DLD1 (cell line): ENCODE data around the gene NUPR1.
"Not testable (repeated sequence)": the region's sequence is repeated elsewhere in the genome, so short reads cannot be mapped to it uniquely, and the experiment has no call there.

Experiments
- in situ Hi-C: cut with HindIII; loops from 2 replicates; pipeline ENCODE4 v1.10.0; 2017; ENCODE audit warnings: low sequenced_read_pairs

NUPR1 gene

GRCh38 chr16:28500476-28501180 lies 38.1 kb downstream of the NUPR1 start:
- in situ Hi-C loops: not testable (repeated sequence)

- in situ Hi-C loops: no loop called here
Observed at GRCh38 chr16:28499854-28500253, 38.9 kb downstream of the NUPR1 start.

- in situ Hi-C loops: no loop called here
Observed at GRCh38 chr16:28498666-28499381, 40.0 kb downstream of the NUPR1 start.

GRCh38 chr16:28497861-28498599 lies 40.7 kb downstream of the NUPR1 start:
- in situ Hi-C loops: no loop called here

- in situ Hi-C loops: no loop called here
Observed at GRCh38 chr16:28497386-28497785, 41.4 kb downstream of the NUPR1 start.

- in situ Hi-C loops: no loop called here
Observed at GRCh38 chr16:28496844-28497243, 41.9 kb downstream of the NUPR1 start.

- in situ Hi-C loops: no loop called here
Observed at GRCh38 chr16:28495795-28496749, 42.7 kb downstream of the NUPR1 start.

GRCh38 chr16:28495098-28495793 lies 43.5 kb downstream of the NUPR1 start:
- in situ Hi-C loops: no loop called here

- in situ Hi-C loops: no loop called here
Observed at GRCh38 chr16:28494121-28494851, 44.5 kb downstream of the NUPR1 start, which contains the start of gene APOBR. Gene APOBR (plus strand): TSS chr16:28494643. CDS start chr16:28494682, 39 bp downstream.

GRCh38 chr16:28492511-28492910 lies 46.3 kb downstream of the NUPR1 start:
- in situ Hi-C loops: no loop called here

GRCh38 chr16:28491970-28492474 lies 46.8 kb downstream of the NUPR1 start, which contains the start of gene CLN3:
Gene CLN3 (minus strand): TSS chr16:28492074. CDS start chr16:28491759, 315 bp downstream.
- in situ Hi-C loops: no loop called here

- in situ Hi-C loops: no loop called here
Observed at GRCh38 chr16:28491230-28491969, 47.4 kb downstream of the NUPR1 start.

- in situ Hi-C loops: no loop called here
Observed at GRCh38 chr16:28486266-28486665, 52.5 kb downstream of the NUPR1 start.

GRCh38 chr16:28483361-28483760 lies 55.4 kb downstream of the NUPR1 start:
- in situ Hi-C loops: not testable (repeated sequence)
